D721Med (cell line): ENCODE results near the gene NOM1.
"Not testable (repeated sequence)": the region's sequence is repeated elsewhere in the genome, so short reads cannot be mapped to it uniquely, and the experiment has no call there.

Source experiments
- DNase-seq: peaks from one replicate; pipeline ENCODE4 v3.0.0; 2011; ENCODE audit warnings: low spot score; ENCODE audit not compliant: insufficient read length
- FAIRE-seq: peaks from 2 replicates; lab custom pipeline; 2011; peaks lifted over from hg19 to GRCh38; lab: Jason Lieb, UNC
- CTCF ChIP-seq: IDR thresholded peaks from 2 replicates; pipeline ENCODE4 v1.5.1; 2012; ENCODE audit warnings: mild to moderate bottlenecking, control low read depth; ENCODE audit not compliant: insufficient read depth; ENCODE audit errors: missing control alignments

Gene NOM1

GRCh38 chr7:156919132-156919713, 30.3 kb upstream of the NOM1 start:
- FAIRE-seq, result no peak
- TF ChIP-seq CTCF, result no peak
- no peak for DNase-seq

- no peak for FAIRE-seq
- DNase-seq, result no peak
- TF ChIP-seq CTCF, result no peak
Measured at GRCh38 chr7:156920076-156920475, 29.4 kb upstream of the NOM1 start.

GRCh38 chr7:156920487-156921373, 28.8 kb upstream of the NOM1 start:
- DNase-seq, FAIRE-seq: not testable (repeated sequence)

GRCh38 chr7:156922304-156922703, 27.2 kb upstream of the NOM1 start:
- not testable (repeated sequence) for DNase-seq, FAIRE-seq

- DNase-seq, FAIRE-seq: not testable (repeated sequence)
Measured at GRCh38 chr7:156925821-156926220, 23.7 kb upstream of the NOM1 start.

- no peak for FAIRE-seq
- no peak for DNase-seq
- no peak for TF ChIP-seq CTCF
Measured at GRCh38 chr7:156927571-156928405, 21.7 kb upstream of the NOM1 start.

- no peak for TF ChIP-seq CTCF
Measured at GRCh38 chr7:156928406-156928747, 21.1 kb upstream of the NOM1 start.

GRCh38 chr7:156929789-156930539, 19.5 kb upstream of the NOM1 start:
- DNase-seq, result no peak
- no peak for TF ChIP-seq CTCF
- no peak for FAIRE-seq

More at GRCh38 chr7:156928406-156928747, 21.1 kb upstream of the NOM1 start:
- no peak for DNase-seq
- no peak for FAIRE-seq
